Umbilical cord (tissue), 2 donors: ENCODE results near the gene TNS2. TPM values are rescaled to one million over a fixed set of nuclear protein-coding genes. Genes with fewer than 3 reads are reported as not detected.
"Not testable (repeated sequence)": the region's sequence is repeated elsewhere in the genome, so short reads cannot be mapped to it uniquely, and the experiment has no call there.

Source experiments
- DNase-seq: peaks from one replicate; pipeline ENCODE4 v3.0.0-alpha.2; 2015; ENCODE audit warnings: low spot score
- total RNA-seq: library from RNA; depleted of rRNA; stranded (reverse); fragments of >200 nt; gene quantifications from one replicate; pipeline ENCODE4 v1.2.3, GENCODE V29; 2014; ENCODE audit warnings: low replicate concordance; ENCODE audit not compliant: insufficient read depth

Gene TNS2
- total RNA-seq, 1 donor from 2014 or later = 39.7 TPM

DNA sequence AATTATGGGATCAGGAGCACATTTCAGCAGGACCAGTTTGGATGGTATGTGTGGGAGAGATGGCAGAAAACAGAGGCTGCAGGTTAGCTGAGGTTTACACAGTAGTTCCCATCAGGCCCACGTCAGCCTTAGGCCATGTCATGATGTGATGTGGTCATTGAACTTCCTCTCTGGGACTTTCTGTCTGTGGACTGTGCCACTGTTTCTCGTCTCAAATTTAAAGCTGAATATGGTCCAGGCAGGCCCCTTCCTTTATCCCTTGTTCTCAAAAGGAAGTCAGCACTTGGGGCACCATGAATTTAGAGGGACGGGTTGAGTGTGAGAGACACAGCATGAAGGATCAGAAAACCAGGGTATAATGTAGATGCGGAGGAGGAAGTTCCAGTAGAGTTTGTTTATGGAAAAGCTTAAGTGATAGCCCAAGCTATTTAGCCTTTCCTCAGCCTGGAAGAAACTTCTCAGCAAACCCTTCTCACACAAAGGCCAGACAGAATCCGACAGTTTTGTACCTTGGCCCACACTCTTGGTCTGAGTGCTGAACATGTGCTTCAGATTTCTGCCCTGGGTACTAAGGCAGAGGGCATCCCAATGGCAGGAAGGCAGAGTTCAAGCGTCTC is 44.0 kb downstream of the TNS2 start:
- DNase-seq = peak; percentile 25

DNA sequence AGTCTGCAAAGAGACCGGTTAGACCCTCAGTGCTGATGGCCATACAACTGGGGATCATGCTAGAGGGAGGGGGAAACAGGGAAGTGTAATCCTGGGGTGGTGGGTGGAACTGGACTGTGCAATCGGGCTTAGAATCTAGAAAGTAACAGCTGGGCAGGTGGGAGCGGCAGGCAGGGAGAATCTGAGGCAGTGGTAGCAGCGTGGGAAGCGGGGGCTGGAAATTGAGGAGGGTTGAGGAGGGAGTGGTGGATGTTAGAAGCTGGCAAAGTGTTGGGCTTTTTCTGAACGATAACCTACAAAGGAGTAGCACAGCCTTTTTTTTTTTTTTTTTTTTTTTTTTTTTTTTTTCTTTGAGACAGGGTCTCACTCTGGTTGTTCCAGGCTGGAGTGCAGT is 44.5 kb downstream of the TNS2 start:
- no peak for DNase-seq

DNA sequence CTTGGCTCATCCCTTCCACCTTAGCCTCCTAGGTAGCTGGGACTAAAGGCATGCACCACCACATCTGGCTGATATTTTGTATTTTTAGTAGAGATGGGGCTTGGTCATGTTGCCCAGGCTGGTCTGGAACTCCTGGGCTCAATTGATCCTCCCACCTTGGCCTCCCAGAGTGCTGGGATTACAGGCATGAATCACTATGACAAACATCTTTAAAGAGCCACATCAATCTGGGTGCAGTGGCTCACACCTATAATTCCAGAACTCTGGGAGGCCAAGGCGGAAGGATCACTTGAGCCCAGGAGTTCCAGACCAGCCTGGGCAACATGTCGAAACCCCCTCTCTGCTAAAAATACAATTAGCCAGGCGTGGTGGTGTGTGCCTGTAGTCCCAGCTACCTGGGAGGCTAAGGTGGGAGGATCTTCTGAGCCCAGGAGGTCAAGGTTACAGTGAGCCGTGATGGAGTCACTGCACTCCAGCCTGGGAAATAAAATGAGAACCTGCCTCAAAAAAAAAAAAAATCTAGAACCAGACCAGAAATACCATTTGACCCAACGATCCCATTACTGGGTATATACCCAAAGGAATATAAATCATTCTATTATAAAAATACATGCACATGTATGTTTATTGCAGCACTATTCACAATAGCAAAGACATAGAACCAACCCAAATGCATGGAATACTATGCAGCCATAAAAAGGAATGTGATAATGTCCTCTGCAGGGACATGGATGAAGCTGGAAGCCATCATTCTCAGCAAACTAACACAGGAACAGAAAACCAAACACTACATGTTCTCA is 45.1 kb downstream of the TNS2 start:
- DNase-seq = not testable (repeated sequence)

DNA sequence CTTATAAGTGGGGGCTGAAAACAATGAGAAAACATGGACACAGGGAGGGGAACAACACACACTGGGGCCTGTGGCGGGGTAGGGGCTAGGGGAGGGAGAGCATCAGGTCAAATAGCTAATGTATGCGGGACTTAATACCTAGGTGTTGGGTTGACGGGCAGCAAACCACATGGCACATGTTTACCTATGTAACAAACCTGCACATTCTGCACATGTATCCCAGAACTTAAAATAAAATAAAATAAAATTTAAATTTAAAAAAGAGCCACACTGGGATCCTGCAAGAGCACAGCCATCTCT is 45.7 kb downstream of the TNS2 start:
- DNase-seq = not testable (repeated sequence)

DNA sequence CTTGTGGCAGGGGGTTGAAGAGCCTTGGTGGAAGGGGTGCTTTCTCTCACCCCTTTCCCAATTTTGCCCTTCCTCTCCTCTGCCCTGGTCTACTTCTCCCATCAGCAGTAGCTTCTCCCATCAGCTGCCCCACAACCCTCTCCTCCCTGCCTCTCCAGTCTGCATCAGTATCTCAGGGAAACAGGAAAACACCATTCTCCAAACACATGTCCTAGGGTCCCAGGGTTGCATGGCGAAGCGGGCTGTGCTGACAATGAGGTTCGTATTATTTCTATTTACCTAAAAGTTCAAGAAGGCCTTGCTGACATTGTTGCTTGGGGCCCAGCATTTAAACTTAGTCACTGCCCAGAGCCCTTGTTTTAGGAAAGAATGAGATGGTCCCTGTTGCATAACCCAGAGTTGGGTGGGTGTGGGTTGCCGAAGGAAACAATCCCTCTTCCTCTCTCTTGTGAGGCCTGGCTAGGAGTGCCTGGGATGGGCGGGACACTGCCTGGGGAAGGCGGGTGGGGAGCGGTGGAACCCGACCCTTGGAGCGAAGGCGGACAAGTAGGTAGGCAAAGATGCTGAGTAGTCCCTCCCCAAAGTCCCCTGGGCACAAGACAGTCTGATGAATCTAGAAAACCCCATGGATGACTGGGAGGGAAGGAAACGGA is 46.4 kb downstream of the TNS2 start:
- peak; percentile 92 for DNase-seq

DNA sequence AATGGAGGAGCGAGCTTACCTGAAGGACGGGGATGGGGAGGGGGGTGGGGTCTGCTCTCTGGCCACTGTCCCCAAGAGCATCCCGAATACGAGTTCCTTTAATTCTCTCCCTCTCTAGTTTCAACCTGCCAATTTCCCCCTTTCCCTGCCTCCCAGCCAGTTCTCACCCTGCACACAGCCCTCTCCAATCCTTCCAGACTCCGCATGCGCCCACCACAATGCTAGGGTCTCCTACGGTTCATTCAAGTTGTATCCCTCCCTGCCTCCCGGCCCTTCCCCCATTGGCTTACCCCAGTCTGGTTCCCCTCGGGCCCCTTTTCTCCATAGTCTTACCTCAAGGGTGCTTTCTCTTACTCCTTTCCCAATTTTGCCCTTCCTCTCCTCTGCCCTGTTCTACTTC is 46.9 kb downstream of the TNS2 start:
- no peak for DNase-seq

DNA sequence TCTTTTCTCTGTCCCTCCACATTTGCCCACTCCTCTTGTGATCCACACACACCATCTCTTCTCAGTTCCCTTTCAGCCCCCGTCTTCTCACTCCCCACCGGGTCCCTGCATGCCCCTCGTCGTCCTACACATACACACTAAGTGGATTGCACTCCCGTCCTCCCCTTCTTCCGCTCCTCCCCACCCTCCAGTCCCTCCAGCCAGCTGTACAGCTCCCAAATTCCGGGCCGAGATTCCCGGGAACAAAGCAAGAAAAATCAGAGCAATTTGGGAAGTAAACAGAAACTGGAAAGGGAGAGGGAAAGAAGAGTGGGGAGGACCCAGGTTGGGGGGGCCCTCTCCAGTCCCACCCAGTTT is 47.3 kb downstream of the TNS2 start:
- peak; percentile 72 for DNase-seq

DNA sequence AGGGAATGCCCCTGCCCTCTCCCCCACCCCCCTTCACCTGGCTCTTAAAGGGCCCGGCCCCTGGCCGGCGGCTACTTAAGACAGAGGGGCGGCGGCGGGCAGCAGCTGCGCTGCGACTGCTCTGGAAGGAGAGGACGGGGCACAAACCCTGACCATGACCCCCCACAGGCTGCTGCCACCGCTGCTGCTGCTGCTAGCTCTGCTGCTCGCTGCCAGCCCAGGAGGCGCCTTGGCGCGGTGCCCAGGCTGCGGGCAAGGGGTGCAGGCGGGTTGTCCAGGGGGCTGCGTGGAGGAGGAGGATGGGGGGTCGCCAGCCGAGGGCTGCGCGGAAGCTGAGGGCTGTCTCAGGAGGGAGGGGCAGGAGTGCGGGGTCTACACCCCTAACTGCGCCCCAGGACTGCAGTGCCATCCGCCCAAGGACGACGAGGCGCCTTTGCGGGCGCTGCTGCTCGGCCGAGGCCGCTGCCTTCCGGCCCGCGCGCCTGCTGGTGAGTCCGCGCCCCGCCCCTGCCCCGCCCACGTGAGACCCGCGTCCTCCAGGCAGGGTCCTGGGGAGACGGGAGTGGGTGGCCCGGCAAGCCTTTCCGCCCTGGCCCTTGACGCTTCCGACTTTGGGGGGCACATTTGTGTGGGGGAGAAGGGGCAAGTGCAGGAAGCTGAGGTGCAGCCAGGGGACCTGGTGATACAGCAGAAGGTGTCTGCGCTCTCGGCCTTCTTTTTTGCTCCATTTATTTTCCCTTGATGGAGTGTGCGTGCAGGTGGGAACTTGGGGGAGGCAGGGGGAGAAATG is 47.9 kb downstream of the TNS2 start, which contains the start of gene IGFBP6:
IGFBP6 (plus strand) TSS at position 104 of the 790 bp plus-strand sequence; CDS start at position 155, 51 bp downstream.
- peak; percentile 69 for DNase-seq

DNA sequence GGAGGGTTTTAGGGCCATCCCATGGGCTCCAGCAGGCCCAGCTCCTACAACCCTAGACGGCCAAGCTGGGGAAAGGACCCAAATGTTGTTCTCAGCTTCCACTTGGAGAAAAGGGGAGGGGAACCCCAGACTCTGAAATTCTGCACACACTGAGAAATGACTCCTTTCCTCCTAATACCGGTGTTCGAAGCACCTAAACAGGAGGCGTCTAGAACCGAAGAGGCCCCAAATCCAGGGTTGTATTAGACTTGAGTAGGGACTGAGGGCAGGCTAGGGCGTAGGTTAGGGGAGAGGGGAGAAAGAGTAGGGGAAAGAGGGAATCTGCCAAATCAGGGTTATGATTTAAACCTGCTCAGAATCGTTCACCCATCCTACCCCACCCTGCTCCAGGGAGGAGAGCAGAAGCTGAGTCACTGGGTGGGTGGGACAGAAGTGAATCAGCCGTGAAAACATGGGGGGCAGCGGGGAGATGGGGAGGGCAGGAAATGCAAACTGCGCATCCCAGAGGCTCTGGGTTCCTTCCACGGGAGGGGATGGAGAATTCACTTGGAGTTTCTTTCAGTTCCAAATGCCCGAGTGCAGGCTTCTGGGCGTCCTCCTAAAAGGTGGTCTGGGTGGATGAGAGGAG is 48.6 kb downstream of the TNS2 start:
- DNase-seq = peak; percentile 89

DNA sequence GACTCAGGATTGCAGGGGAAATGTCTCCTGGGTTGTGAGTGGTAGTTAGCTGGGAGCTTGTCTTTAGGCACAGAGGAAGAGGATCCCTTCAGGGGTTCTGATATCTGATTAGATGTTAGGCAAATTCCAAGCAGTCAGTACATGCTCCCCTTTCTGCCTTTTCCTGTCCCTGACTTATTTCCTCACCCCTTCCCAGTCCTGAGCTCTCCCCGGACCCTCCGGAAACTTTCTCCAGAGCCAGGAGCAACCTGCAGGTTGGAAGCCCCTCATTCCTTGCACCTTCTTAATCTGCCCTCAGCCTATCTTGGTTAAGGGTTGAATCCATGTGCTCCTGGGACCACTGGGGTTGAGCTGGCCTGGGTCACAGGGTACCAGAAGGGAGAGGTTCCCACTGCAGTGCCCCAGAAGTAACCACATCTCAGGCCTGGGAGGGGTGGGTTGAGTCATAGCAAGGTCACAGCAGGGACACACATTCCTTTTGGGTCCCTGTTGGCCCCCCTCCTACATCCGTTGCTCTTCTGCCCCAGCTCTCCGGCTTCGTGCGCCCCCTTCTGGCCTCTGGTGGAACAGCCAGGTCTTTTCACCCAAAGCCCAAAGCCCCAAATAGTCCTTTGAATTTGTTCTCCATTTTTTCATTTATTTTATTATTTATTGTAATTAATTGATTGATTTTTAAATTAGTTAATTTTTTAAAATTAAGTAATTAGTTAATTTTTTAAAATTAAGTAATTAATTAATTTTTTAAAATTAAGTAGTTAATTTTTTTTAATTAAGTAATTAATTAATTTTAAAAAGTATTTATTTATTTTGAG is 49.4 kb downstream of the TNS2 start:
- peak; percentile 96 for DNase-seq

DNA sequence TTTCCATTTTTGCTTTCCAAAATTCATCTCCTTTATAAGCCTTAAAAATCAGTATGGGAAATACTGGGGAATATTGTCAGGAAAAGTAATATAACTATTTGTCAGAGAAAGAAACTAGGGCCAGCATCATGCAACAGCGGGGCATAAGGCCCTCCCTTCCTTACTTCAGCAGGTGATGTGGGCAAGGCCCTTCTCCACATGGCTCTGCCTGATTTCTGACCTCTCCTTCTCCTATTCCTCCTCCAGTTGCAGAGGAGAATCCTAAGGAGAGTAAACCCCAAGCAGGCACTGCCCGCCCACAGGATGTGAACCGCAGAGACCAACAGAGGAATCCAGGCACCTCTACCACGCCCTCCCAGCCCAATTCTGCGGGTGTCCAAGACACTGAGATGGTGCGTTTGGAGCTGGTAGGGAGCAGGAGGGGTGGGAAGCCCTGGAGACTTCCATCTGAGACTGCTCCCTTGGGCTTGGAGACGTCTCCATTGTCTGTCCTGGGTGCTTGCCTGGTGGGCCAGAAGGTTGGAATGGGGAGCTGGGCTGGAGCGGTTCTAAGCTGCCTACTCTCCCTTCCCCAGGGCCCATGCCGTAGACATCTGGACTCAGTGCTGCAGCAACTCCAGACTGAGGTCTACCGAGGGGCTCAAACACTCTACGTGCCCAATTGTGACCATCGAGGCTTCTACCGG is 50.7 kb downstream of the TNS2 start:
- no peak for DNase-seq

DNA sequence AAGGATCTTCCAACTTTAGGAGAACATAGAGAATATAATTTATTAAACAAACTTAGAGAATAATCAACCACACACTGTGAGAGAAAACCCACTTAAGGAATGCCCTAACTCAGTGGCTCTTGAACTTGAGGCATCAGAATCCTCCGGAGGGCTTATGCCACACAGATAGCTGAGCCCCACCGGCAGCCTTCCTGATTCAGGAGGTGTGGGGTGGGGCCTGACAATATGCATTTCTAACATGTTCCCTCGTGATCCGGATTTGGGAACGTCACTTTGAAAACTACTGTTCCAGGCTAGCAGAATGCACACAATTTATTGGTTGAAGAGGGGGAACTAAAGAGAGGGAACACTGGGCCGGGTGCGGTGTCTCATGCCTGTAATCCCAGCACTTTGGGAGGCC is 51.4 kb downstream of the TNS2 start:
- no peak for DNase-seq

DNA sequence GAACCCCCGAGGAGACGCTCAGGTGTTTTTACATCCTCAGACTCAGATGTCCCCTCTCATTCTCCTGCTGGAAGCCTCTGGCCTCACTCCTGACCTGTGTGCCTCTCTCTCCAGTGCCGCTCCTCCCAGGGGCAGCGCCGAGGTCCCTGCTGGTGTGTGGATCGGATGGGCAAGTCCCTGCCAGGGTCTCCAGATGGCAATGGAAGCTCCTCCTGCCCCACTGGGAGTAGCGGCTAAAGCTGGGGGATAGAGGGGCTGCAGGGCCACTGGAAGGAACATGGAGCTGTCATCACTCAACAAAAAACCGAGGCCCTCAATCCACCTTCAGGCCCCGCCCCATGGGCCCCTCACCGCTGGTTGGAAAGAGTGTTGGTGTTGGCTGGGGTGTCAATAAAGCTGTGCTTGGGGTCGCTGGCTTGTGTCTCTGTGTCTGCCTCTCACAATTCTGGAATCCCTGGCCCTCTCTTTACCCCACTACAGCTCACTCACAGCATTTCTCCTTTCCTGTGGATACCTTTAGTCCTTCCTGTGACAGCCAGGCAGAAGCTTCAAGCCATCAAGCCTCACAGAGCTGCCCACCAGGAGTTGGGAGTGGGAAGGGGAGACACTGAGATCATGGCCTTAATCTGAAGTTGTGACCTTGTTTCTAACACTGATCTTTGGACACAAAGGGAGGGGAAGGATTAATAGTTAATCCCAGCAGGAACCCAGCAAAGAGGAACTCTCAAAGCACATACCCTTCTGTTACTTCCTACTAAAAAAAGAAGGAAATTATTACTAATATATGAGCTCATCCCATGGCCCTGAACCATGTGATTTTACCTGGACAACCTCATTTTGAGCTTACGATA is 52.3 kb downstream of the TNS2 start:
- no peak for DNase-seq

DNA sequence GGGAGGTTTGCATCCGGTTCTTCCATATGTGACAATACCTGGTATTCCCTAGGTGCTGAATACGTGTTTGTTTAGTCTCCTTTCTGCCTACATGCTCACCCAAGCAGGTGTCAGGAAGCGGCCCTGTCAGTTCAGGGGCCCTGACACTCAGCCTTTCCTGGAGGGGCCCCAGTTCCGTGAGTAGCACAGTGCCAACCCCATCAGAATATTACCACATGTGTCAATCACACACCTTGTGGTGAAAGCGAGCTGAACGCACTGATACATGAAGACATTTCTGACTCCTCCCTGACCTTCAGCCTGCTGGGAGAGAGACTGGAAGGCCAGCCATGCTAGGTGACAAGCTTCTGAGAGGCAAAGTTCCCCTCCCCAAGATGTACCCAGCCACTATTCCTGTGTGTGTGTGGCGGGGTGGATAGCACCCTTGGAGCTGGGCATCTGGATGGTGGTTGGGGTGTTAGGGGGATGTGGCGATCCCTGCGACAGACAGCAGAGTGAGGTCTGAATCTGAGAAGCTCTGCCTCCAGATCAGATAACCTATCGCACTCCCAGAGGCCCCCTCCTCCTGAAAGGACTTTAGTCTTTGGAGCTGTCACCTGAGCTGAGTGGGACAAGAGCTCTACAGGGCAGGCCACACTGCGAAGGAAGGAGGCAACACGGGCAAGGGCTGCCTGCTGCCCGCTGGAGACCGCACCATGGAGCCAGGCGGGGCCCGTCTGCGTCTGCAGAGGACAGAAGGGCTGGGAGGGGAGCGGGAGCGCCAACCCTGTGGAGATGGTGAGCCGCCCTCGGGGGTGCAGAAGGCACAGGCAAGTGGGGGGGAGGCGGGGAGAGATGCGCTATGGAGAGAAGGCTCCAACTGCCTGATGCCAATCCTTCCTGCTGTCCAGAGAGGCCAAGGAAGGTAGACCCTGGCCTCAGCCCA is 53.3 kb downstream of the TNS2 start, which contains the start of gene SOAT2:
SOAT2 (plus strand) TSS at position 604 of the 925 bp plus-strand sequence; CDS start at position 696, 92 bp downstream.
- DNase-seq = no peak

DNA sequence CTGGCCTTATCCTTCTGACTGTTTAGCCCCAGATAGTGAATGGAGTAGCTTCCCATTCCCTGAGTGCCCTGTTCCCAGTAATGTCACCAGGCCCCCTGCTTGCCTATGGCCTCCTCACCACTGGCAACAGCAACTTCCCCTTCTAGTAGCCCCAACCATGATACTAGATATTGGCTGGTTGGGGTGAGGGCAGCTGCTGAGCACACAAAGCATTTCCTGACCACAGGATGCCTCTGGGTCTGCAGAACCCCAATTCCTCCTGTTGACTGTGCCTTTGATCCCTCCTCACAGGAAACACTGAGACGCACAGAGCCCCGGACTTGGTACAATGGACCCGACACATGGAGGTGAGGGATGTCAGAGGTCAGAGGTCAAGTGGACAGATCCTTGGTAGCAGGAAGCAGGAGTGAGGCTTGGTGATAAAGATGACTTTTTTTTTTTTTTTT is 54.0 kb downstream of the TNS2 start:
- DNase-seq = no peak

DNA sequence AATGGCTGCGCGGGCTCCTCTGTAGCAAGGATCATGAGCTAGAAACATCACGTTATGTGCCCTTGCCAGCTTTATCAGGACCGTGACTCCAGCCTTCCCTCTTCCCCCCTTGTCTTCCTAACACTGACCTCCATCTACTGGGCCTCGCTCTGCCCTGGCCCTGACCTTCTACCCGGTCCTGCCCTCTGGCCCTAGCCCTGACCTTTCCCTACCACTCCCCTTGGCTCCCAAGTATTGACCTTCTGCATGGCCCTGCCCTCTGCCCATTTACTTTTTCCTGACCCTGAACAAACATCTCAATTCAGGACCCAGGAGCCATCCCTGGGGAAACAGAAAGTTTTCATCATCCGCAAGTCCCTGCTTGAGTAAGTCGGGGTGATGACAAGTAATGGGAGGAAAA is 55.4 kb downstream of the TNS2 start:
- DNase-seq = no peak

DNA sequence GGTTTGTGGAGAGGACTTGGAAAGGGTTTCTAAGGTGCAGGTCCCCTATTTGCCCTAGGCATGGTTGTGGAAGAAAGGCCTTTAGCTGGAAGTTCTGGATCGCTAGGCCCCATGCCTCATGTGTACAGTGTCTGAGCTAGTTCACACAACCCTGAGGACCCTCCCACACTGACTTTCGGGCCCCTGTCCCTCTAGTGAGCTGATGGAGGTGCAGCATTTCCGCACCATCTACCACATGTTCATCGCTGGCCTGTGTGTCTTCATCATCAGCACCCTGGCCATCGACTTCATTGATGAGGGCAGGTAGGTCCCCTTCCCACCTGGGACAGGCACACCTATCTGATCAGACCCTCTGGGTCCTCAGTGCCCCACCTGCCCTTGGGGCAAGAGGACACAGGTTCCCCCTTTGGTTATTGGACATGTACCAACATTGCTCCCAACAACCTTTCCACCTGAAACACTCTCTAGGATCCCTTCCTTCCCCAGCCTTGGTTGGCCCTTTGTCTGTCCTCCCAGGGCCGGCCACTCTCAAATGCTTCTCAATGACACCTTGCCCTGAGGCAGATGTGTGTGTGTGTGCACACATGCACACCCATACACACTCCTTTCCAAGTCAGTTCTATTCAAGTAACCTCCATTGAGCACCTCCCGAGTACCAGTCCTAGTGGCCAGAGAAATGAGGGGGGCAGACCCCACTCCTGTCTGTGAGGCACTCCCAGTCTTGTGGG is 56.0 kb downstream of the TNS2 start:
- no peak for DNase-seq
